Ovary (tissue), 9 donors: ENCODE data around the gene SPATA13. TPM values are rescaled to one million over a fixed set of nuclear protein-coding genes. Genes with fewer than 3 reads are reported as not detected.

Experiments
- DNase-seq, 5 donors: peaks; one replicate each; pipeline ENCODE4 v3.0.0-alpha.2; 2019 to 2020
- H3K27ac ChIP-seq, 2 donors: fragments of 200-600 bp; one replicate each; pipeline versions ENCODE4 v1.5.1 to v1.8.0; 2019 to 2022
- H3K27me3 ChIP-seq: fragments of 200-600 bp; one replicate; pipeline ENCODE4 v1.8.0; 2022
- H3K36me3 ChIP-seq: fragments of 200-600 bp; sonication (generic); one replicate; pipeline ENCODE4 v1.5.1; 2019
- H3K4me1 ChIP-seq: one replicate; pipeline ENCODE4 v1.8.1; 2013; ENCODE audit warnings: mild to moderate bottlenecking, moderate library complexity; ENCODE audit not compliant: insufficient read depth
- H3K4me3 ChIP-seq: fragments of 200-600 bp; sonication (generic); one replicate; pipeline ENCODE4 v1.5.1; 2017
- H3K9me3 ChIP-seq, 2 donors: fragments of 200-600 bp in 1 of 2; sonication (generic) in 1 of 2; one replicate each; pipeline versions ENCODE4 v1.5.1 to v1.8.1; 2013 to 2019; ENCODE audit warnings: mild to moderate bottlenecking in 1 of 2, moderate library complexity in 1 of 2
- CTCF ChIP-seq, 3 donors: fragments of 450-650 bp in 2 of 3; fragments of 200-600 bp in 1 of 3; IDR thresholded peaks; one replicate each; pipeline versions ENCODE4 v1.5.1 to v1.8.0; 2016 to 2022; ENCODE audit warnings: antibody characterized with exemption in 3 of 3, mild to moderate bottlenecking in 1 of 3
- EP300 ChIP-seq: sonication (generic); formaldehyde crosslinking; IDR thresholded peaks from one replicate; pipeline ENCODE4 v1.6.1; 2017; ENCODE audit warnings: antibody characterized with exemption
- POLR2A ChIP-seq: fragments of 450-650 bp; IDR thresholded peaks from one replicate; pipeline ENCODE4 v1.6.1; 2017; ENCODE audit warnings: antibody characterized with exemption, mild to moderate bottlenecking, moderate library complexity
- WGBS, 3 donors: extraction: QIAGEN DNeasy Blood & Tissue Kit in 1 of 3; methylation state at CpG; one replicate each; pipeline versions ENCODE4 v1.1.5 to v1.1.7; 2013 to 2017; 5-methylcytosine and 5-hydroxymethylcytosine counted together
- intact Hi-C, 4 donors: fragments of 100-400 bp; cut with DNase I; formaldehyde crosslinking; loops; one replicate each; pipeline versions ENCODE4 v1.11.0 to v1.15.1; 2022 to 2023
- polyA plus RNA-seq, 2 donors: library from polyadenylated mRNA; stranded (reverse); fragments of 200-250 nt in 1 of 2; fragments of 350-450 nt in 1 of 2; fragmentation: Illumina TruSeq in 1 of 2; extraction: RNeasy Lipid Tissue Mini Kit (QIAGEN cat#74804) in 1 of 2; gene quantifications; one replicate each; pipeline ENCODE4 v1.2.3, GENCODE V29; 2013 to 2014
- total RNA-seq, 7 donors: library from RNA; depleted of rRNA in 2 of 7; stranded (reverse); fragments of >200 nt in 2 of 7; fragmentation: NEBNext Ultra II Directional in 3 of 7; extraction: Animal tissue kit (Norgen Biotek cat#: 25700) in 3 of 7; gene quantifications; one replicate each; pipeline versions ENCODE4 v1.1.0 to v1.2.4, GENCODE V29; 2016 to 2023
- donor health status: DM: no; HTN: no; CAD: no; lungs with moderate emphysema.
- donor health status: DM: no; HTN: no; CAD: no.
- donor health status: Bipolar disorder and iron deficiency.
- donor health status: DM: yes; HTN: yes; CAD: no.
- donor health status: DM: no; HTN: no; CAD: no.
- donor health status: DM: yes; HTN: yes; CAD: no.

SPATA13 gene
- total and polyA plus RNA-seq, 9 donors = 11.1 to 60.3 (median 30.0) TPM

DNA sequence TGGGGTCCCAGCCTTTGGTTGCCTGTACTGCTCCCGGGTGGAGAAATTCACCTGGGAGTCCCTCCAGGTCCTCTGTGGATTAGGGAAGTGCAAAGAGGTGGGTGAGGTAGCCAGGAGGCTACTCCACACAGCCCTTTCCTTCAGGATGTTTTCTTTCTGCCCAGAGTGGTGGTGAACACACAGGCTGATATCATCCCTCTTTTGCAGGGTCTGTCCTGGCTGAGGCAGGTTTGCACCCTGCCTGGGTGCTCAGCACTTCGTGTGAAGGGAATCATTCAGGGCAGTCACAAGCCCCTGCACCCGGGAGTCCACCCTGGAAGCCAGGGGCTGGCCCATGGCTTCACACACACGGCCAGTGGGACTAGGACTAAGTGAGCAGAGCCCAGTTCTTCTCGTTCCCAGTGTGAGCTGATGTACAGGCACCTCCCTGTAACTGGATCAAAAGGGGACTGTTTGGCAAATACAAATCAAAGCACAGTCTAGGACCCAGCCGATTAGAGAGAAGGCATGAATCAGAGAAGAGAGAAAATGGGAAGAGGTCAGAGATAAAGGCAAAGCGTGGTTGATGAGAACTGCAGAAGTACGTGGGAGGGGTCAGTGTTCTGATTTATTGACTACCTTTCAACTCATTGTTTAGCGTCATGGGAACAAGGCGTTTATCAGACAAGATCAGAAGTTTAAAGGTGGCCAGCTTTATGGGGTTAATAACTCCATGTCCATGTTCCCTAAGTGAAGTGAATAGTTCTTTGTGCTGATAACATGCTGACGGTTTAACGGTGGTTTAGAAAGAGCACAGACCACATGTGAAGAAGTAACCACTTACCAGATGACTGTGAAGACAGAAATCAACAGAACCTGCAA, 30.4 kb upstream of the SPATA13 start:
- intact Hi-C loops = no loop called here
- WGBS, 3 donors = 33 to 50% (median 41%) methylated on average over 12 of the region's 12 CpGs

DNA sequence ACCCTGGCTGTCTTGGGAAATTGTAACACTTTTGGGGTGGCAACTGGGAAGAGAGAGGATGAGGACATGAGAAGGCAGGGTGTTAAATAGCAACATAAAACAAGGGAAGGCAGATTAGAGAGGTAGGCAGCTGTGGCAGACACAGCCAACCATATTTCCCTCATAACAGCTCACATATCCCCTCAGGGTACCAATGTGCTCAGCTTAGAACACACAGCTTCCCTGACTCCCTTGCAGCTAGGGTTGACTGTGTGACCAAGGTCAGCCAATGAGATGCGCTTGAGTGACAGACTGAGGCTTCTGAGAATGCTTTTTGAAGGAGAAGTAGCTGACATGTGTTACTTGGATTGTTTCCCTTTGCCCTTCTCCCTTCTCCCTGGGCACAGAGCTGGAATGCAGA, 28.8 kb upstream of the SPATA13 start:
- Histone ChIP-seq H3K27ac (no peak overlapping the region), H3K4me1 (peaks cover 3% of the 10 kb centered on the region), H3K36me3 (no peaks in the 10 kb centered on the region), H3K4me3 (no peak overlapping the region), H3K27me3 (no peaks in the 10 kb centered on the region), H3K9me3 (no peaks in the 10 kb centered on the region)
- intact Hi-C loops = no loop called here
- no peak for TF ChIP-seq POLR2A
- no peak for TF ChIP-seq CTCF (IDR thresholded peaks at IDR 0.05)
- TF ChIP-seq EP300 = no peak
- 29 to 98% (median 77%) methylated on average over 1 of the region's 1 CpG for WGBS, 3 donors
- DNase-seq = no peak

More for the DNA sequence above, 30.4 kb upstream of the SPATA13 start:
- Histone ChIP-seq H3K4me1 (peaks cover 3% of the 10 kb centered on the region), H3K9me3 (no peaks in the 10 kb centered on the region), H3K4me3 (no peak overlapping the region), H3K27me3 (no peaks in the 10 kb centered on the region), H3K36me3 (no peaks in the 10 kb centered on the region), H3K27ac (no peak overlapping the region)
- TF ChIP-seq CTCF (IDR thresholded peaks at IDR 0.05) = no peak
- no peak for TF ChIP-seq EP300
- TF ChIP-seq POLR2A = no peak
- no peak for DNase-seq

GRCh38 chr13:24133021-24133795, 27.3 kb upstream of the SPATA13 start:
- WGBS, 3 donors = 84 to 91% (median 87%) methylated on average over 7 of the region's 7 CpGs
- H3K36me3 ChIP-seq = no peaks in the 10 kb centered on the region

DNA sequence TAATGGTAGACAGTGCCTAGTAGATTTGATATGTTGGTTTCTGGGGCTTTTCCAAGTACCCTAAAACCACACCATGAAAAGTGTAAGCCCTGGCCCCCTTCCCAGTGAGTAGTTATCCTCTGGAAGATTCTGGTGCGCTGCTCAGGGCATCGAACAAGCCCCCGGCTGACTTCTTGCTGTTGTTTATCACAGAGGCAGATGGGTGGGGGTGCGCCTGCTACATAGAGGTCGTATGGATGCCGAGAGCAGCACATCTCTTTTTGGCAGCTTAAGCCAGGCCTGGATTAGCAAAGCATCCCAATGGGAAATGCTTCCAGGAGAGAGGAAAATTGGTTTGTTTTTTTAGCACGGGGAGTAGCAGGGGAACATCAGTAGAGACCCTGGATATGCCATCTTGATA, 26.3 kb upstream of the SPATA13 start:
- H3K4me3 ChIP-seq = no peak overlapping the region
- peaks cover 3% of the 10 kb centered on the region for H3K4me1 ChIP-seq
- DNase-seq = no peak
- intact Hi-C loops = no loop called here
- TF ChIP-seq POLR2A = no peak
- no peak for TF ChIP-seq CTCF (IDR thresholded peaks at IDR 0.05)
- no peak for TF ChIP-seq EP300
- H3K36me3 ChIP-seq = no peaks in the 10 kb centered on the region
- 54 to 81% (median 60%) methylated on average over 7 of the region's 7 CpGs for WGBS, 3 donors
- H3K9me3 ChIP-seq = no peaks in the 10 kb centered on the region
- H3K27ac ChIP-seq = no peak overlapping the region
- H3K27me3 ChIP-seq = no peaks in the 10 kb centered on the region

More at GRCh38 chr13:24133021-24133795, 27.3 kb upstream of the SPATA13 start:
- no peaks in the 10 kb centered on the region for H3K27me3 ChIP-seq
- no peak overlapping the region for H3K4me3 ChIP-seq
- H3K4me1 ChIP-seq = peaks cover 3% of the 10 kb centered on the region
- DNase-seq = no peak
- H3K27ac ChIP-seq = no peak overlapping the region
- TF ChIP-seq EP300 = no peak
- no peak for TF ChIP-seq CTCF (IDR thresholded peaks at IDR 0.05)
- no peak for TF ChIP-seq POLR2A
- intact Hi-C loops = no loop called here
- no peaks in the 10 kb centered on the region for H3K9me3 ChIP-seq
